HCT116 (cell line): ENCODE results near the gene DR1. TPM values are rescaled to one million over a fixed set of nuclear protein-coding genes. Genes with fewer than 3 reads are reported as not detected.
"Not testable (repeated sequence)": the region's sequence is repeated elsewhere in the genome, so short reads cannot be mapped to it uniquely, and the experiment has no call there.

Source experiments
- ATAC-seq: fragments of 200-7000 bp; cut with Tn5 transposase; 2 replicates; pipeline ENCODE4 v1.9.1; 2020; ENCODE audit warnings: mild to moderate bottlenecking, moderate library complexity
- BruUV-seq: library from RNA; stranded (reverse); fragments of 400-500 nt; replicated peaks from 2 replicates; lab custom pipeline; 2021; lab: Mats Ljungman, UMichigan
- CTCF ChIA-PET: fragments of 300-600 bp; sonication (Branson Sonifier 250); formaldehyde crosslinking; loops from one replicate; lab custom pipeline; 2021; ENCODE audit warnings: antibody characterized with exemption; lab: Charles Lee
- POLR2A ChIA-PET: fragments of 300-600, 350-600 bp; sonication (Branson Sonifier 250); formaldehyde crosslinking; loops from one replicate; lab custom pipeline; 2021; ENCODE audit warnings: antibody characterized with exemption; lab: Charles Lee
- RAD21 ChIA-PET, 2 experiments: fragments of 300-600 bp; sonication (Branson Sonifier 250); formaldehyde crosslinking; loops; one replicate each; lab custom pipeline; 2023; ENCODE audit warnings: low total read pairs in 2 of 2; ENCODE audit not compliant: uncharacterized antibody in 2 of 2, unreplicated experiment in 2 of 2, low non-redundant PET in 1 of 2; lab: Charles Lee
- DNase-seq: peaks from one replicate; pipeline ENCODE4 v3.0.0-alpha.2; 2010; ENCODE audit warnings: low read depth, low spot score
- H2AFZ ChIP-seq: fragments of 200-600 bp; shearing (Covaris generic), sonication (generic); 2 replicates; pipeline ENCODE4 v1.6.1; 2017; ENCODE audit warnings: low read depth, mixed run types, mixed read lengths, antibody characterized with exemption, low read length; ENCODE audit not compliant: poor library complexity, severe bottlenecking
- H3K27ac ChIP-seq: 2 replicates; pipeline ENCODE4 v1.5.1; 2012; ENCODE audit warnings: low read depth, low read length
- H3K27me3 ChIP-seq: fragments of 200-600 bp; sonication (generic); 2 replicates; pipeline ENCODE4 v1.6.1; 2016; ENCODE audit warnings: mixed run types, low read length, mixed read lengths; ENCODE audit not compliant: insufficient read depth
- H3K36me3 ChIP-seq, 2 experiments: fragments of 200-500 bp in 1 of 2; fragments of 200-600 bp in 1 of 2; sonication (Bioruptor generic) in 1 of 2; sonication (generic) in 1 of 2; 2 replicates each; pipeline versions ENCODE4 v1.5.1 to v1.6.1; 2014 to 2016; ENCODE audit warnings: low read length in 2 of 2, inconsistent platforms in 1 of 2, mixed read lengths in 1 of 2, mixed run types in 1 of 2; ENCODE audit not compliant: insufficient read depth in 2 of 2, control insufficient read depth in 1 of 2
- H3K4me1 ChIP-seq, 2 experiments: fragments of 200-600 bp in 1 of 2; sonication (generic) in 1 of 2; 2 replicates each; pipeline versions ENCODE4 v1.5.1 to v1.6.1; 2012 to 2017; ENCODE audit warnings: low read length in 2 of 2, inconsistent platforms in 1 of 2, mild to moderate bottlenecking in 1 of 2, mixed read lengths in 1 of 2, mixed run types in 1 of 2, moderate library complexity in 1 of 2; ENCODE audit not compliant: insufficient read depth in 2 of 2, control insufficient read depth in 1 of 2
- H3K4me2 ChIP-seq: fragments of 200-600 bp; sonication (generic); 2 replicates; pipeline ENCODE4 v1.6.1; 2017; ENCODE audit warnings: mixed run types, low read length, mixed read lengths
- H3K4me3 ChIP-seq, 2 experiments: fragments of 200-600 bp in 1 of 2; sonication (generic) in 1 of 2; replicated peaks in 1 of 2; 2 replicates each; pipeline ENCODE4 v1.5.1; 2011 to 2016; ENCODE audit warnings: low read length in 2 of 2, control low read depth in 1 of 2, low read depth in 1 of 2, mild to moderate bottlenecking in 1 of 2, mixed read lengths in 1 of 2, mixed run types in 1 of 2
- H3K79me2 ChIP-seq: fragments of 200-600 bp; sonication (generic); 2 replicates; pipeline ENCODE4 v1.6.1; 2017; ENCODE audit warnings: mild to moderate bottlenecking, mixed run types, low read length, moderate library complexity, mixed read lengths; ENCODE audit not compliant: insufficient read depth
- H3K9ac ChIP-seq: fragments of 200-600 bp; sonication (generic); 2 replicates; pipeline ENCODE4 v1.6.1; 2016; ENCODE audit warnings: low read length, mixed read lengths
- H3K9me2 ChIP-seq: fragments of 200-600 bp; sonication (generic), shearing (Covaris generic); 2 replicates; pipeline ENCODE4 v1.6.1; 2017; ENCODE audit warnings: mixed run types, mild to moderate bottlenecking, moderate library complexity; ENCODE audit not compliant: insufficient read depth
- H3K9me3 ChIP-seq, 2 experiments: fragments of 200-500 bp in 1 of 2; fragments of 200-600 bp in 1 of 2; sonication (Bioruptor generic) in 1 of 2; sonication (generic) in 1 of 2; 2 replicates each; pipeline ENCODE4 v1.6.1; 2014 to 2017; ENCODE audit warnings: low read length in 2 of 2, mixed read lengths in 2 of 2, inconsistent platforms in 1 of 2, low read depth in 1 of 2, mild to moderate bottlenecking in 1 of 2, mixed run types in 1 of 2, moderate library complexity in 1 of 2; ENCODE audit not compliant: control insufficient read depth in 1 of 2, insufficient read depth in 1 of 2
- H4K20me1 ChIP-seq: fragments of 200-600 bp; sonication (generic), shearing (Covaris generic); 2 replicates; pipeline ENCODE4 v1.6.1; 2017; ENCODE audit warnings: mixed run types, mild to moderate bottlenecking, moderate library complexity; ENCODE audit not compliant: insufficient read depth
- CBX3 ChIP-seq: IDR thresholded peaks from 2 replicates; pipeline ENCODE4 v1.6.1; 2012; ENCODE audit warnings: low read depth
- CEBPB ChIP-seq: IDR thresholded peaks from 2 replicates; pipeline ENCODE4 v1.6.1; 2012; ENCODE audit warnings: low read depth
- EGR1 ChIP-seq: IDR thresholded peaks from 2 replicates; pipeline ENCODE4 v1.6.1; 2012; ENCODE audit warnings: low read depth
- ELF1 ChIP-seq: IDR thresholded peaks from 2 replicates; pipeline ENCODE4 v1.6.1; 2012; ENCODE audit warnings: low read depth, borderline replicate concordance
- EZH2 ChIP-seq: fragments of 200-600 bp; sonication (generic); IDR thresholded peaks from 2 replicates; pipeline ENCODE4 v1.6.1; 2017; ENCODE audit warnings: antibody characterized with exemption, mixed run types
- POLR2A ChIP-seq: IDR thresholded peaks from 2 replicates; pipeline ENCODE4 v1.7.0; 2011; ENCODE audit warnings: borderline replicate concordance; ENCODE audit not compliant: insufficient read depth, insufficient read length; ENCODE audit errors: extremely low read depth
- POLR2AphosphoS5 ChIP-seq: IDR thresholded peaks from 2 replicates; pipeline ENCODE4 v1.6.1; 2011; ENCODE audit warnings: mild to moderate bottlenecking, low read depth, low read length, moderate library complexity
- SIN3A ChIP-seq: IDR thresholded peaks from 2 replicates; pipeline ENCODE4 v1.6.1; 2012; ENCODE audit warnings: low read depth
- SP1 ChIP-seq: IDR thresholded peaks from 2 replicates; pipeline ENCODE4 v1.6.1; 2012; ENCODE audit warnings: low read depth
- SRF ChIP-seq: IDR thresholded peaks from 2 replicates; pipeline ENCODE4 v1.6.1; 2012; ENCODE audit warnings: low read depth
- TCF7L2 ChIP-seq: IDR thresholded peaks from 2 replicates; pipeline ENCODE4 v1.7.0; 2011; ENCODE audit warnings: borderline replicate concordance, inconsistent platforms; ENCODE audit not compliant: insufficient read depth, insufficient read length; ENCODE audit errors: extremely low read depth
- YY1 ChIP-seq: IDR thresholded peaks from 2 replicates; pipeline ENCODE4 v1.6.1; 2011; ENCODE audit warnings: low read length, low read depth, moderate library complexity, mild to moderate bottlenecking; ENCODE audit not compliant: insufficient replicate concordance; ENCODE audit errors: extremely low read depth
- ZFX ChIP-seq: fragments of 450-650 bp; IDR thresholded peaks from 2 replicates; pipeline ENCODE4 v1.6.1; 2017
- intact Hi-C: fragments of 100-400 bp; cut with micrococcal nuclease; formaldehyde crosslinking; loops from 2 replicates; pipeline ENCODE4 v1.10.0; 2022
- total RNA-seq: library from RNA; stranded (reverse); gene quantifications from one replicate; pipeline ENCODE4 v1.2.1, GENCODE V29; 2021; ENCODE audit not compliant: unreplicated experiment
- TF ChIP-seq, protein P1 (sequence below): IDR thresholded peaks from 2 replicates; pipeline ENCODE4 v1.6.1; 2012

DR1 gene
- total RNA-seq, 1 experiment from 2014 or later, result 73.8 TPM

DNA sequence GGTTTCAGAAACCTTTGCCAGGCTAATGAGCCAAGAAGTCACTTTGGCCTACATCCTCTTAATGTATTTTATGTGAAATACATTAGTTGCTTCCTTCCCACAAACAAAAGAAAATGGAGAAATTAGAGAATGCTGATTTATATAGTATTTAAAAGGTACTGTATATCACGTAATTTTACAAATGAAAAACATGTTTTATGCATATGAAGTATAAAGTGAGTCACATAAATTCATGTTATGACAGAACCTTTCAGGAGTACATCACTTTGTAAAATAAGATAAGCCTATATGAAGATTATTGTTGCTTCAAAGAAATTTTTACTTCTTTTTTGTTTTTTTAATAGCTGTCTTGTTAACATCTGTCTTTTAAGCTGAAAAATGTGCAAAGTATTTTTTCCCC is 4.6 kb downstream of the DR1 start:
- BruUV-seq, result no TSS peak
- Histone ChIP-seq H3K4me3 (no peak overlapping the region), H3K4me2 (no peak overlapping the region), H3K9me2 (no peaks in the 10 kb centered on the region), H3K27ac (no peak overlapping the region), H3K9me3 (no peaks in the 10 kb centered on the region), H3K79me2 (peaks cover 99% of the 10 kb centered on the region), H3K36me3 (peaks cover 3 to 13% of the 10 kb centered on the region in 2 experiments; a peak in 3 of 4 replicates), H4K20me1 (peaks cover 9% of the 10 kb centered on the region; the same call in 1 of the 2 replicates), H3K4me1 (peaks cover 7 to 19% of the 10 kb centered on the region in 2 experiments), H3K9ac (no peak overlapping the region)
- DNase-seq, result no peak
- intact Hi-C loops, result no loop called here
- CTCF ChIA-PET, result no interaction called here
- RAD21 ChIA-PET, result no interaction called here
- no peak for ATAC-seq
- no peak for TF ChIP-seq SRF
- no peak for TF ChIP-seq CEBPB
- no peak for TF ChIP-seq CBX3
- TF ChIP-seq ELF1, result no peak
- TF ChIP-seq, protein P1, sequence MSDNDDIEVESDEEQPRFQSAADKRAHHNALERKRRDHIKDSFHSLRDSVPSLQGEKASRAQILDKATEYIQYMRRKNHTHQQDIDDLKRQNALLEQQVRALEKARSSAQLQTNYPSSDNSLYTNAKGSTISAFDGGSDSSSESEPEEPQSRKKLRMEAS, result no peak
- TF ChIP-seq ZFX, result no peak
- TF ChIP-seq POLR2A, result no peak
- no peak for TF ChIP-seq EGR1
- no peak for TF ChIP-seq SP1
- no peak for TF ChIP-seq SIN3A
- TF ChIP-seq, all 23 proteins: peak for 0
- POLR2A ChIA-PET, result no interaction called here
- no peak overlapping the region for H2AFZ ChIP-seq
- H3K27me3 ChIP-seq, result no peaks in the 10 kb centered on the region

DNA sequence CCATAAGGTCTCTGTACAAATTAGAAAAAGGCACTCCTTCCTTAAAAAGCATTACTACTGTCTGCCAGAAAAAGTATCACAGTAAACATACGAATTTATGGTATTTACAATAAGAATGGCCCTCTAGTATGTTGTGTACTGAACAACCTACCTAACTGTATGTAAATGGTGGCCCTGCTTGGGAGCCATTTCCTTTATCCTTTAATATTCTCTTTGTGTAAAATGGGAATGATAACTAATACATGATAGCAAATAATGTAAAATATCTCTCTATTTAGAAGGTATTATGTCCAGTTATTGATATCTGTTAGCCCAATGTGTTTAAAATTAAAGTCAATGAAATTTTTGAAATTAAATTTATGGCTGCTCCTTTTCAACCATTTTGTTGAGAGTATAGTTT is 5.2 kb downstream of the DR1 start:
- Histone ChIP-seq H3K36me3 (peaks cover 8 to 19% of the 10 kb centered on the region in 2 experiments; a peak in 3 of 4 replicates), H3K4me2 (no peak overlapping the region), H3K9me2 (no peaks in the 10 kb centered on the region), H3K27ac (no peak overlapping the region), H3K79me2 (peaks cover 100% of the 10 kb centered on the region), H3K4me1 (peaks cover 7 to 19% of the 10 kb centered on the region in 2 experiments), H3K27me3 (no peaks in the 10 kb centered on the region), H3K9ac (no peak overlapping the region), H4K20me1 (peaks cover 9% of the 10 kb centered on the region; the same call in 1 of the 2 replicates), H3K9me3 (no peaks in the 10 kb centered on the region), H2AFZ (no peak overlapping the region), H3K4me3 (no peak overlapping the region)
- ATAC-seq (no peak), DNase-seq (no peak)
- CTCF ChIA-PET, result no interaction called here
- POLR2A ChIA-PET, result no interaction called here
- intact Hi-C loops, result no loop called here
- BruUV-seq, result no TSS peak
- no peak for TF ChIP-seq EGR1
- no peak for TF ChIP-seq ZFX
- TF ChIP-seq SRF, result no peak
- TF ChIP-seq TCF7L2, result no peak
- no peak for TF ChIP-seq CEBPB
- TF ChIP-seq POLR2AphosphoS5, result no peak
- TF ChIP-seq YY1, result no peak
- no peak for TF ChIP-seq ELF1
- no peak for TF ChIP-seq EZH2
- RAD21 ChIA-PET, result no interaction called here

DNA sequence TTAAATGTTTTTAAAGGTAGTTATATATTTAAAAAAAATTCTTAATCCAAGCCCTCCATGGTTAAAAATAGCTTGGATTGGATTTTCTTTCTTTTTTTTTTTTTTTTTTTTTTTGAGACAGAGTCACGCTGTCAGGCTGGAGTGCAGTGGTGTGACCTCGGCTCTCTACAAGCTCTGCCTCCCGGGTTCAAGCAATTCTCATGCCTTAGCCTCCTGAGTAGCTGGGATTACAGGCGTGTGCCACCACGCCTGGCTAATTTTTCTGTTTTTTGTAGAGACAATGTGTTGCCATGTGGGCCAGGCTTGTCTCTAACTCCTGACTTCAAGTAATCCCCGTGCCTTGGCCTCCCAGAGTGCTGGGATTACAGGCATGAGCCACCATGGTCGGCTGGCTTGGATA is 5.6 kb downstream of the DR1 start:
- H3K4me2 ChIP-seq, POLR2A ChIA-PET, BruUV-seq: not testable (repeated sequence)

More for the DNA sequence above, 5.6 kb downstream of the DR1 start:
- intact Hi-C loops, DNase-seq, H4K20me1 ChIP-seq, H2AFZ ChIP-seq, ATAC-seq, CTCF ChIA-PET, H3K27ac ChIP-seq, H3K9me2 ChIP-seq, H3K27me3 ChIP-seq, H3K9me3 ChIP-seq, RAD21 ChIA-PET, H3K9ac ChIP-seq, H3K4me3 ChIP-seq: not testable (repeated sequence)
- Histone ChIP-seq H3K4me1 (peaks cover 7 to 19% of the 10 kb centered on the region in 2 experiments), H3K36me3 (peaks cover 10 to 22% of the 10 kb centered on the region in 2 experiments; a peak in 3 of 4 replicates), H3K79me2 (peaks cover 100% of the 10 kb centered on the region)
